GM19324 (cell line): ENCODE data around the gene TMEM131.
"Not testable (repeated sequence)": the region's sequence is repeated elsewhere in the genome, so short reads cannot be mapped to it uniquely, and the experiment has no call there.

Source experiments
- ATAC-seq: cut with Tn5 transposase; IDR thresholded peaks from one replicate; pipeline ENCODE4 v1.9.1; 2021; ENCODE audit warnings: mild to moderate bottlenecking, moderate library complexity; ENCODE audit not compliant: unreplicated experiment, low FRiP score

TMEM131 gene, protein sequence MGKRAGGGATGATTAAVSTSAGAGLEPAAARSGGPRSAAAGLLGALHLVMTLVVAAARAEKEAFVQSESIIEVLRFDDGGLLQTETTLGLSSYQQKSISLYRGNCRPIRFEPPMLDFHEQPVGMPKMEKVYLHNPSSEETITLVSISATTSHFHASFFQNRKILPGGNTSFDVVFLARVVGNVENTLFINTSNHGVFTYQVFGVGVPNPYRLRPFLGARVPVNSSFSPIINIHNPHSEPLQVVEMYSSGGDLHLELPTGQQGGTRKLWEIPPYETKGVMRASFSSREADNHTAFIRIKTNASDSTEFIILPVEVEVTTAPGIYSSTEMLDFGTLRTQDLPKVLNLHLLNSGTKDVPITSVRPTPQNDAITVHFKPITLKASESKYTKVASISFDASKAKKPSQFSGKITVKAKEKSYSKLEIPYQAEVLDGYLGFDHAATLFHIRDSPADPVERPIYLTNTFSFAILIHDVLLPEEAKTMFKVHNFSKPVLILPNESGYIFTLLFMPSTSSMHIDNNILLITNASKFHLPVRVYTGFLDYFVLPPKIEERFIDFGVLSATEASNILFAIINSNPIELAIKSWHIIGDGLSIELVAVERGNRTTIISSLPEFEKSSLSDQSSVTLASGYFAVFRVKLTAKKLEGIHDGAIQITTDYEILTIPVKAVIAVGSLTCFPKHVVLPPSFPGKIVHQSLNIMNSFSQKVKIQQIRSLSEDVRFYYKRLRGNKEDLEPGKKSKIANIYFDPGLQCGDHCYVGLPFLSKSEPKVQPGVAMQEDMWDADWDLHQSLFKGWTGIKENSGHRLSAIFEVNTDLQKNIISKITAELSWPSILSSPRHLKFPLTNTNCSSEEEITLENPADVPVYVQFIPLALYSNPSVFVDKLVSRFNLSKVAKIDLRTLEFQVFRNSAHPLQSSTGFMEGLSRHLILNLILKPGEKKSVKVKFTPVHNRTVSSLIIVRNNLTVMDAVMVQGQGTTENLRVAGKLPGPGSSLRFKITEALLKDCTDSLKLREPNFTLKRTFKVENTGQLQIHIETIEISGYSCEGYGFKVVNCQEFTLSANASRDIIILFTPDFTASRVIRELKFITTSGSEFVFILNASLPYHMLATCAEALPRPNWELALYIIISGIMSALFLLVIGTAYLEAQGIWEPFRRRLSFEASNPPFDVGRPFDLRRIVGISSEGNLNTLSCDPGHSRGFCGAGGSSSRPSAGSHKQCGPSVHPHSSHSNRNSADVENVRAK (N-terminal part only)

DNA sequence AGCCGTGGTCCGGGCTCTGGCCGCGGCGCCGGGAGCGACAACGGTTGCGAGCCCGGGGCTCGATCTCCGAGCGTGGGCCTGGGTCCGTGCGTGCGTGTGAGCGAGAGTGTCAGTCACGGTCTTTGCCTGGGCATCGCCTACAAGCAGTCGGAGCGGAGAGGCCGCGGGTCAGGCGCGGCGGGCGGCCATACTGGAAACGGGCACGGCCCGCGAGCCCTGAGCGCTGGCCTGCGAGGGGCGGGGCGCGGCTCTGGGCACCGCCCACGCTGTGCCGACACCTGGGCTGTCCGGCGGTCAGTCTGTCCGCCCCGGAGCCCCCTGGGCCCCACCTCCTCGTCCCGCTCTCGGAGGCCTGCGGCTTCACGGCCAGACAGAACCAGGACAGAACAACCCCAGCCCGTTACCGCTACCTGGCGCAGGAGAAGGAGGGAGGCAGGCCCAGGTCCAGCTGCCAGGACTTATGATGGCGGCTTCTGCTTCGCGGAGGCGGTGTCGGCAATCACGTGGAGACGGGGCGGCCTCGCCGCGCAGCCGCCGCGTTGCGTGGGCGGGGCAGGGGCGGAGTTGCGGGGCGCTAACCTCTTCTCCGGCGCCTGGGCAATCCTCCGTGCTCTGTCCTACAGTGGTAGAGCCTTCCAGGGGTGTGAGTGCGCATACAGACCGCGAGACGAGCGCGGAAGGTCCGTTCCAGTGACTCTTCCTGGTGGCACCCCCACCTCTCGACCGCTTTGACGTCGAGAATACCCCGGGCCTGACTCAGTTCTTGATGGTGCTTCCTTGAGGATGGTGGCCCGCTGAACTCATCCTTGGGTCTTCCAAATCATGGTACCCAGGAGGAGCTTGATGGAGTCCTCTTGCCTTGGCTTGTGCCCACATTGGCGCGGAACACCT is at the start of gene TMEM131:
Gene TMEM131 (minus strand): TSS at position 215 of the 891 bp plus-strand sequence. CDS start 286 bp downstream, outside the sequence.
- ATAC-seq, result peak; percentile 87

DNA sequence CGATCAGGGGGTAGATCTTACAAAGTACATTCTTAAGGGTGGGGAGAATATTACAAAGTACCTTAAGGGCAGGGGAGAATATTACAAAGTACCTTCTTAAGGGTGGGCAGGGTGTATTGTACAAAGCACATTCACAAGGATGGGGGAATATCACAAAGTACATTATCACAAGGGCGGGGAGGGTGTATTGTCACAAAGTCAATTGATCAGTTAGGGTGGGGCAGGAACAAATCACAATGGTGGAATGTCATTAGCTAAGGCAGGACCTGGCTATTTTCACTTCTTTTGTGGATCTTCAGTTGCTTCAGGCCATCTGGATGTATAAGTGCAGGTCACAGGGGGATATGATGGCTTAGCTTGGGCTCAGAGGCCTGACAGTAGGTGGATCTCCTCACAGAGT is 49.0 kb upstream of the TMEM131 start:
- not testable (repeated sequence) for ATAC-seq

DNA sequence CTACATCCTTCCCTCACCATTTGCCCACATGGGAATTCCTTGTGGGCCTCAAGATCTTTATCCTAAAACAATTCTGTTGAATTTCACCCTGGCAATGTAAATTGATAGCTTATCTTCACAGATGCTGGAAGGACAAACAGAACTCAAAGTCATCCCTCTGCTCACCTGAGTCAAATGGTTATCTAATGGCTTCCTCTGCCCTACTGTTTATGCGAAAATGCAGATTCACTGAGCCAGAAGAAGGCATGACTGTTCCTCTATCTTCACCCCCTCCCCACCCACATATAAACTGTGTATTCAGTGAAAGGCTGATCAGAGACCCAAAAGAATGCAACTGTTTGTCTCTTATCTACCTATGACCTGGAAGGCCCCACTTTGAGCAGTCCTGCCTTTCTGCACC is 47.4 kb upstream of the TMEM131 start:
- no peak for ATAC-seq

DNA sequence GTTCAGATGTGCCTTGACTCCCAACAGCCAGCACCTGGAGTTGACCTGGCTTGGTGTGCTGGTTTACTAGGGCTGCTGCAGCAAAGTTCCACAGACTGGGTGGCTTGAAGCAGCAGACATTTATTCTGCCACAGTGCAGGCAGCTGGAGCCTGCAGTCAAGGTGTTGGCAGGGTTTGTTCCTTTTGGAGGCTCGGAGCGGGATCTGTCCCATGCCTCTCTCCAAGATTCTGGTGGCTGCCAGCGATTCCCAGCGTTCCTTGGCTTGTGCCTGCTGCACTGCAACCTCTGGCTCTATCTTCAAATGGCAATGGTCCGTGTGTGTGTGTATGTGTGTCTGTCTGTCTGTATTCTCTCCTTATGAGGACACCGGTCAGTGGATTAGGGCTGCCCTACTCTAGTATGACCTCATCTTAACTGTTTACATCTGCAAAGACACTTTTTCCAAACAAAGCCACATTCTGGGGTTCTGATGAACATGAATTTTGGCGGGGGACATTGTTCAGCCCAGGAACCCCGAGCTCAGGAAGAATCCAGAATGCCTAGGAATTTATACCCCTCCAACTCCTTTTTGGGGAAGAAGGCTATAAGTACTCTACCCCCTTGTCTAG is 44.7 kb upstream of the TMEM131 start:
- no peak for ATAC-seq

DNA sequence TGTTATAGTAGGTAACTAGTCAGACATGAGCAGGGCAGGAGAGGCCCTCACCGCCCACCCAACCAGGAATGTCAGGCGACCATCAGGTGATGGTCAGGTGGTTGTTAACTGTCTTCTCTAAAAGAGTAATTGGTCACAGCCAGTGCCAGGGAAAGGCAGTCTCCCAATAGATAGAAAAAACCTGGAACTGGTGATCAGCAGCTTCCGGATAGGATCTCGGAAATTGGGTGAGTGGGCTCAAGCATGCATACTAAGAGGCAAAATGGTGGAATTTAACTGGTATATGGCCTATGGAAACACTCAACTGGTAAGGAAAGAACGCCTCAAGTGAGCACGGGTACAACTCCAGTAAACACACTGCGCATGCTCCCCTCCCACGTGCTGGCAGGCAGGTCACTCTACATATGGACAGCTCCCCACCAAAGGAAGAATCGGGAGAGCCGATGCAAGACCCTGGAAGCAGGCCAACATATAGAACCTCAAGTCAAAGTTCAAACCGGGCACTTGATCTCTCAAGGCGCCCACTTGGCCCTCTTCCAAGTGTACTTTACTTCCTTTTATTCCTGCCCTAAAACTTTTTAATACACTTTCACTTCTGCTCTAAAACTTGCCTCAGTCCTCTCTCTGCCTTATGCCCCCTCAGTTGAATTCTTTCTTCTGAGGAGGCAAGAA is 43.5 kb upstream of the TMEM131 start:
- no peak for ATAC-seq

DNA sequence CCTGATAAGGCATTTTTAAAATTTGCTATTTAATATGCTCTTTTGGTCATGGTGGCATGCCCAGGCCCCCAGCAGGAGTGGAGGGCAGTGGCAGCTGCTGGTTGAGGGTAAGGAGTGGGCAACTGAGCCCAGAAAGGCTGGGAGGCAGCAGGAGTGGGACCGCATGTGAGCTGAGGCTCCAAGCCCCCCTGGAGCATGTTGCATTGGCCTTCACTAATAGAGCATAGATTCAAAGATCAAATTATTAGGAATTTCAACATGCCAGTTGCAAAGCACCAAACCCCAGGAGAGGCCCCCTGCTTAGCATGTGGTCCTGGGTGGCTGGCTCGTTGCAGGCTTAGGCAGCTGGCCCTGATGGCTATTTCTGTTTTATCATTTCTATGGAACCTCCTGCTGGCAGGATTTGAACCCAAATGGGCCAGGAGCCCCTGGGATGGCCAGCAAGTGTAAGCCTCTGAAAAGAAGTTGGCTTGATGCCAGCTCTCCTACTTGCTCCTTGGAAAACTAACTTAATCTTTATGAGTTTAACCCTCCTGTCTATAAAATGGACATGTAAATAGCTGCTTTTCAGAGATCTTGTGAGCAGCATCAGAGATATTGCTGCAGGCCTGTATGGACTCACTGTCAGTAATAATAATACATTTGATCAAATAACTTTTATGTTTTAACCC is 42.1 kb upstream of the TMEM131 start:
- ATAC-seq, result no peak

DNA sequence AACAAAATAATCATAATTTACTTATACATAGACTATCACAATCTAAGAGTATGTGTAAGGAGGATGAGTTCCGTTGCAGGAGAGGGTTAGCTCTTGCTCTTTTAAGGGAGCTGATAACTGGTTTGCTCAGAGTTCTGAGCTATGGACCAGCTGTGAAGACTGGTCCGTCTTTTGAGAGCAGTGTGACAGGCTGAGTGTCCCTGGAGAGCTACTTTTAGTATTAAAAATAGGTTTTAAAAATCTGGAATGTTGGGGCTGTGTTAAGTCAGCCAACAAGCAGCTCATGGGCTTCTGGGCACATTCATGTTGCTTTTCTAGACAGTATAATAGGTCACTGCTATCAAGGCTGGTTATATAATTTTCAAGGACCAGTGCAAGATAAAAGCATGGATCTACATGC is 41.5 kb upstream of the TMEM131 start:
- ATAC-seq, result no peak

DNA sequence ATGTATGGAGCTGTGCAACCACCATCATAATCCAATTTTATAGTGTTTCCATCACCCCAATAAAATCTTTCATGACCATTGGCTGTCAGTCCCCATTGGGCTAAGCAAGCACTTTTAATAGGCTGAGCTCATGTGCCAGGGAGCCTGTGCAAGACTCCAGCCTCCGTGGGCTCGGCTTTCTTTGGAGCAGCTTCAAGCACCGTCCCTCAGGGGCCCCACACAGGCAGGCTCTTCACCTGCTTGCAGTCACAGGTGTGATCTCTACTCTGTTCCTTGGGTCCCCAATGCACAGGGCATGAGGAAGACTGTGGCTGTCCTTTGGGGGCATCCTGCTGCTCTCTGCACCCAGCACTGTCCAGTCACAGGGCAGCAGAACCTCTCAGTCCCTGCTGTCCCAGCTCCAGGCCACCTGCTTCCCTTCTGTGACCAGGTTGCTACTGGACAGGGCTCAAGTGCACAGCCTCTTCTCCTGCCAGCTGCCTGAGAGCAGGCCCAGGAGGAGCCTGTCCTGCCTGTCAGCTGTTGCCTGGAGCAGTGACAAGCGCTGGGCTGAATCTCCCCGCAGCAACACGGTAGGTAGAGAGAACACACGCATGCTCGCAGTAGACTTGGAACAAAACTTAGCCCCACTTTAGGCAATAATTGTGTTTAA is 40.7 kb upstream of the TMEM131 start:
- ATAC-seq, result no peak

DNA sequence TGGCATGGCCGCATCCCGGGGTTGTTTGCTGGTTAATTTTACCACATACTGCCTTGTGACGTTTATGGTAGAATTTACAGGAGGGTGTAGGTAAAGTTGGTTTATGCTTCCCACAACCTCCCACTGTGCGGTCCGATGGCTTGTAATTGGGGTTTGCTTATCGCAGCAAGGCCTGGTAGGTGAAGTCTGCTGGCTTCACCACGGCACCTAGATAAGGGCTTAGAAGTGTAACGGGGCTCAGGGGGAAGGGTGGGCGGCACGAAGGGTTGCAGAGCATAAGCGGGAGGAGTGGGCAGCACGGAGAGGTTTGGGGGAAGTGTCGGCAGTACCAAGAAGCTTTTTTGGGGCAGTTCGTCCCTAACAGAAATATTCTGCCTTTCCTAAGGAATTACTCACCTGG is 39.0 kb upstream of the TMEM131 start:
- no peak for ATAC-seq

DNA sequence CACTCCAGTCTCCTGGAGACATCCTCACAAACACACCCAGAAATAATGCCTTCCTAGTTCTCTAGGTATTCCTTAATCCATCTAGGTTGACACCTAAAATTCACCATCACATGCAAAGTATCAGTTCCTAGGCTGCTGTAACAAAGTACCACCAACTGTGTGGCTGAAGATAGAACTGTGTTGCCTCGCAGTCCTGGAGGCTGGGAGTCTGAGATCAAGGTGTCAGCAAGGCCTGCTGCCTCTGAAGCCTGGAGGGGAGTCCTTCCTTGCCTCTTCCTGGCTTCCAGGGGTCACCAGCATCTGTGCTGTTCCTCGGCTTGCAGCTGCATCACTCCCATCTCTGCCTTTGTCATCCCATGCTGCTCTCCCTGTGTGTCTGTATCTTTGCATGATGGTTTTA is 36.3 kb upstream of the TMEM131 start:
- no peak for ATAC-seq

DNA sequence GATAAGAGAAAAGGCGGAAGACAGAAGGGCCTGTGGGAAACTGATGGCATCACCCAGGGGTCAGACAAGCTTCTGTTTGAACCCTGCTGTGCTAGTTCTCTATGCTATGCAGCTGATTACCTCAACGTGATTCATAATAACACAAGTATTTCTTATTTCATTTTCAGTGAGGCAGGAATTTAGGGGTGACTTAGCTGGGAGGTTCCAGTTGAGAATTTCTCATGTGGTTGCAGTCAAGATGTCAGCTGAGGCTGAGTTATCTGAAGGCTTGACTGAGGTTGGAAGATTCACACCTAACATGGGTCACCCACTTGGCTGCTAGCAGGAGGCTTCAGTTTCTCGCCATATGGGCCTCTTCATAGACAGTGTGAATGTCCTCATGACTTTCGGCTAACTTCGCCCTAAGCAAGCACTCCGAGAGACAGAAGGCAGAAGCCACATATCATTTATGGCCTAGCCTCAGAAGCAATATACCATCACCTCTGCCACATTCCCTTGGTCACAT is 34.0 kb upstream of the TMEM131 start:
- ATAC-seq, result no peak

DNA sequence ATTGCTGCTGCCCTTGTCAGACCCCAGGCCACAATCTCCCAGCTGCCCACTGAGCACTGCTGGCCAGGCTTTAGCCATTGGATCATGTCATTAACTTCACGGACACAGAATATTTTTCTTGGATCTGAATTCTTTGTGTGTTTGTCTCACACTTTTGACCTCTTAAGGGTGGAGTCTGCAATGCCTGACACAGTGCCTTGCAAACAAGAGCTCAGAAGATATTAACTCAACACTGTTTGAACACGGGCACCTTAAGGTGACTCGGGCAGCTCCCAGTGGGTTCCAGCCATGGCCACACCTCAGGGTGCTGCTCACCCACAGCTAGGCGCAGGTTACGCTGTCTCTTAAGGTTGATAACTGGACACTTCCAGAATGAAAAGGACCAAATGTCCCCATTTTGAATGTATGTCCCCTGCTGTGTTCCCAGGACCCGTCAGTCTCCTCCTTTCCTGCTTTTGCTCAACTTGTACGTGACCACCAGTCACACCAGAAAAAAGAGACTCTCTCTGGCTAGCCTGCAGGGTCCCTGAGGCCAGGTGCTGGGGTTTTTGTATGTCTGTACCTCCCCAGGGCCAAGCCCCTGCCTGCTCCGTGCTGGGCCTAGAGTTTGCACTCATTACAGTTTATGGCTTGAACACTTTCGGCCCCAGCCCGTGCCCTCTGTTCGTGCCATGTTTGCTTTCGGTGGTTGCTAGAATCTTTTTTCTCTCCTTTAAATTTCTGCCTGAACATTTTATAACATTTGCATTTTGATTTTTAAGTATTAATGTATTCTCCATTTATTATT is 33.4 kb upstream of the TMEM131 start:
- ATAC-seq, result no peak

DNA sequence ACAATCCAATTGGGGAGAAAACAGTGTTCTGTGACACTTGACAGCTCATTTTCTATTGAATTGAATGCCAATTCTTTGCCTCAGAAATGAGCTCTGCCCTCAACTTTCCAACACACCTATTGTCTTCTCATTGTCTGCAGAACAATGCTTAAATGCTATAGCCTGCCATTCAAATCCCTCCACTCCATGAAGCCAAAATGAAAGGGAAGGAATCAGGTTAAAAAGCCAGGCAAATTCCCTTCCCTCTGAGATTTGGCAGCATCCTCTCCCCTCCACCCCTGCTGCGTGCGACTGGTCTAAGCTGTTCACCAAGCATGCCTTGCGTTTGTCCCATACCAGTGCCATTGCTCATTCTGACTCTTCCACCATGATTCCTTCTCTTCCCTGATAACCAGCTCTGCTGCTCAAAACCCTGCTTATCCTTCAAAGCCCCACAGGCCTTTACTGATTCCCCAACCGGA is 32.4 kb upstream of the TMEM131 start:
- ATAC-seq, result no peak

DNA sequence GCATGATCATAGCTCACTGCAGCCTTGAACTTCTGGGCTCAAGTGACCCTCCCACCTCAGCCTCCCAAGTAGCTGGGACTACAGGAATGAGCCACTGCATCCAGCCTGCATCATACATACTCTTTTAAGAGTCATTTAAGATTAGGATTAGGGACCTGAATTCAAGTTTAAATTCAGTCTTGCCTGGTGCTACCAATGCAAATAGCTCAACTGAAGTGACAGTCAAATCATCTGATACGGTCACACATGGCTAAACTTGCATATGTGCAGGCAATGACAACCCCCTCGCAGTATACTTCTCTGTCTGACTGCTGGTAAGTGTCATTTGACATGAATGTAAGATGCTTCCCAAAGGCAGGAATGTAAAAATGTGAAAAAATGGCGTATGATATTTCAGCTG is 31.8 kb upstream of the TMEM131 start:
- peak; percentile 49 for ATAC-seq

DNA sequence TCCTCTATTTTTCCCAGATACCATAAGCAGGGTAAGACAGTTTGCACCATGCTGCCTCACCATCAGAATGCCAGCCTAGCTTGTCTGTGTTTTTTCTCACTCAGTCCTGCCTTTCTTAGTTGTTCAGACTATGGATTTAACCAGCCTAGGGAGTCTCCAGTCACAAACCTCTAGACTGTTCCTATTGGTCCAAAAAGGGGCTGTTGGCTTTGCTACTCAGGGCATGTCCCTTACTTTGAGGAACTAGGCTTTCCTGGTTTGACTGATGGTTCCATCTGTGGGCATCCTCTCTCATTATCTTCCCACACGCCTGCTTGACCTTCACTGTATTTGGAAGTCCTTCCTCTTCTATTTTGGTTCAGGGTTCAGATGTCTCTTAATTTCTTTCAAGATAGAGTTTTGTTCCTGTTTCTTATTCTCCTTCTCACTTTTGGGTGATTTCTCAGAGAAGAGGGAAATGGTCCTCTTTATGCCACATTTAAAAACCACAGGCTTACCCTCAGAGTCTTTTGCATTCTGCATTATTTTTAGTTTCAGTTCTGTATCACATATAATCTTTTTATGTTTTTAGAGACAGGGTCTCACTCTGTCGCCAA is 31.3 kb upstream of the TMEM131 start:
- ATAC-seq, result peak; percentile 74

DNA sequence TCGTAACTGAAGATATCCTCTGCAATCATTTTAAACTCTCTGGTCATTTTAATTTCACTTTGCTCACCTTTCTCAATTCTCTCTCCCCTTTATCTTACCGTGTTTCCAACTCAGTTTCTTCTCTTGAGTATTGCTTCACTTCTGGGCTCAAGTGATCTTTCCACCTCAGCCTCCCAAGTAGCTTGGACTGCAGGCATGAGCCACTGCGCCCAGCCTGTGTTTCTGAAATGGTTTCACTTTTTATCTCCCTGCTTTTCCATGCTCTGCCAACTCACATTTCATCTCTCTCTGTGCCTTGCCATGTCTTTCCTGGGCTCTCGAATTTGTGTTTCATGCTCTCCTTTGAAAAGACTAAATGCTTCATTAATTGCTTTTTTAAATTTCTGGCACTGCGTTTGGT is 30.5 kb upstream of the TMEM131 start:
- no peak for ATAC-seq
